ENCODE data around the gene KRTAP10-2. TPM values are rescaled to one million over a fixed set of nuclear protein-coding genes. Genes with fewer than 3 reads are reported as not detected.
A peak's percentile ranks its signal among the peaks of the same experiment; 100 is the strongest.

KRTAP10-2 gene
- total RNA-seq, 1 experiment from 2014 or later = not detected

GRCh38 chr21:44518686-44519085 lies 32.6 kb downstream of the KRTAP10-2 start:
- no peak overlapping the region for H3K56ac ChIP-seq (ENCODE audit: insufficient read length, low read depth, low read length)

More at GRCh38 chr21:44518686-44519085, 32.6 kb downstream of the KRTAP10-2 start:
- Histone ChIP-seq H4K91ac (ENCODE audit: insufficient read length, low read depth, low read length) (no peak overlapping the region), H2AFZ (ENCODE audit: low read length) (no peak overlapping the region), H3T11ph (ENCODE audit: low read length) (no peak overlapping the region), H2BK20ac (ENCODE audit: low read depth, low read length, poor library complexity, severe bottlenecking) (no peak overlapping the region), H2BK5ac (ENCODE audit: insufficient read length, low read length) (no peak overlapping the region), H4K8ac (replicated peaks; ENCODE audit: insufficient read length, low read depth, low read length) (no peak overlapping the region), H3K23me2 (ENCODE audit: insufficient read length, low read depth, low read length, poor library complexity, severe bottlenecking) (no peaks in the 10 kb centered on the region), H3K79me1 (ENCODE audit: insufficient read depth, low read depth, low read length, poor library complexity, severe bottlenecking) (no peaks in the 10 kb centered on the region), H3K4me1 (ENCODE audit: insufficient read depth, low read length) (no peaks in the 10 kb centered on the region), H3K27me3 (ENCODE audit: insufficient read depth, low read length) (no peaks in the 10 kb centered on the region), H2BK120ac (ENCODE audit: low read depth, low read length, poor library complexity, severe bottlenecking) (no peak overlapping the region), H3K23ac (ENCODE audit: insufficient read length, low read depth, low read length) (no peak overlapping the region), H4K20me1 (ENCODE audit: control insufficient read depth, insufficient read depth, insufficient read length) (no peaks in the 10 kb centered on the region), H2AK5ac (ENCODE audit: insufficient read length, low read length) (no peak overlapping the region), H3K9ac (ENCODE audit: extremely low read depth, insufficient read length, low read length) (no peak overlapping the region), H3K9me3 (ENCODE audit: control insufficient read depth, low read depth, low read length) (no peaks in the 10 kb centered on the region), H3K79me2 (ENCODE audit: insufficient read depth, low read length) (no peaks in the 10 kb centered on the region), H3K4me2 (ENCODE audit: insufficient read depth, insufficient read length, low read length) (no peak overlapping the region), H3K4ac (ENCODE audit: low read depth, low read length) (no peak overlapping the region), H2BK15ac (ENCODE audit: low read depth, low read length) (no peak overlapping the region), H3K18ac (ENCODE audit: insufficient read length, low read depth, low read length) (no peak overlapping the region), H2BK12ac (ENCODE audit: insufficient read length, low read depth, low read length) (no peak overlapping the region), H3K27ac (ENCODE audit: insufficient read length, low read depth, low read length) (no peak overlapping the region), H4K5ac (ENCODE audit: insufficient read length, low read depth, low read length) (no peak overlapping the region), H3K14ac (ENCODE audit: insufficient read depth, low read length) (no peak overlapping the region)
- no CpG with 5 or more reads among the region's 12 CpGs for WGBS (ENCODE audit: extremely low coverage, insufficient read length, low lambda C conversion rate)
- no peaks in the 10 kb centered on the region for H3K9me3 Mint-ChIP-seq
- peak overlapping the region in 1 of 3 experiments; percentile 89; a peak in 1 of 7 replicates for H3K27ac Mint-ChIP-seq
- H3K36me3 Mint-ChIP-seq (ENCODE audit: insufficient read depth in 1 of 3, low read depth in 3 of 3) = peaks cover 2 to 8% (median 4%) of the 10 kb centered on the region in 3 experiments; a peak in 4 of 7 replicates
- DNase-seq = no peak
- peaks cover 12% of the 10 kb centered on the region for H3K27me3 Mint-ChIP-seq (ENCODE audit: low read depth)
- H3K4me1 Mint-ChIP-seq = peaks cover 4 to 8% of the 10 kb centered on the region in 2 experiments; a peak in 2 of 4 replicates
- no peak overlapping the region for H3K4me3 Mint-ChIP-seq
- TF ChIP-seq CTCF (conservative IDR thresholded peaks at IDR 0.05) = no peak
